ENCODE results near the gene KLK6.

- no peak for TF ChIP-seq SKI (IDR thresholded peaks at IDR 0.05; ENCODE audit: partially characterized antibody)
- TF ChIP-seq ZBTB1 (CRISPR knock-in tag; IDR thresholded peaks at IDR 0.05; ENCODE audit: borderline replicate concordance), result no peak
- no peak for TF ChIP-seq SP1 (IDR thresholded peaks at IDR 0.05)
- TF ChIP-seq SP1 (CRISPR knock-in tag; IDR thresholded peaks at IDR 0.05), result no peak
- TF ChIP-seq ZNF777 (CRISPR knock-in tag; IDR thresholded peaks at IDR 0.05), result no peak
- TF ChIP-seq KDM5A (IDR thresholded peaks at IDR 0.05; ENCODE audit: borderline replicate concordance, low read length), result no peak
- TF ChIP-seq ZNF530 (CRISPR knock-in tag; IDR thresholded peaks at IDR 0.05; ENCODE audit: low read depth), result no peak
- TF ChIP-seq POLR2A (IDR thresholded peaks at IDR 0.05; ENCODE audit: insufficient read depth in 1 of 2, low read depth in 2 of 2, low read length in 2 of 2), result no peak
- TF ChIP-seq ZNF350 (CRISPR knock-in tag; IDR thresholded peaks at IDR 0.05; ENCODE audit: borderline replicate concordance, low read depth), result no peak
- TF ChIP-seq, protein P1, sequence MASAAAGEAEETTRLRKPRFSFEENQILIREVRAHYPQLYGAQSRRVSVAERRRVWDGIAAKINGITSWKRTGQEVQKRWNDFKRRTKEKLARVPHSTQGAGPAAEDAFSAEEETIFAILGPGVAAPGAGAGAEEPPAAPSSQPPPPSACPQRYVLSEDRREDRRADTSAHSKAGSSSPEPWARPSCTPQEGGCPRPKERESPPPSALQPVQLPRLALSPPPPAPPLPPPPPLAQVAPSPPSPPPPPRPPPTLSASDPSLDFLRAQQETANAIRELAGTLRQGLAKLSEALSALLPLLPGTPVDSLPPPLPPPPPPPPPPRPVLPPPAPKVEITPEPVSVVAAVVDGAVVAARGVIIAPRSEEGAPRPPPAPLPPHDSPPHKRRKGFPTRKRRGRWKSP (CRISPR knock-in tag; IDR thresholded peaks at IDR 0.05), result no peak
- TF ChIP-seq HES4 (CRISPR knock-in tag; IDR thresholded peaks at IDR 0.05; ENCODE audit: borderline replicate concordance), result no peak
- TF ChIP-seq, protein P2, sequence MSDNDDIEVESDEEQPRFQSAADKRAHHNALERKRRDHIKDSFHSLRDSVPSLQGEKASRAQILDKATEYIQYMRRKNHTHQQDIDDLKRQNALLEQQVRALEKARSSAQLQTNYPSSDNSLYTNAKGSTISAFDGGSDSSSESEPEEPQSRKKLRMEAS (IDR thresholded peaks at IDR 0.05), result no peak
- no peak for TF ChIP-seq MAZ (IDR thresholded peaks at IDR 0.05; ENCODE audit: borderline replicate concordance, low read depth, low read length)
- TF ChIP-seq MAZ (CRISPR knock-in tag; IDR thresholded peaks at IDR 0.05; ENCODE audit: low read depth), result no peak
These were observed 14.4 kb upstream of the KLK6 start, which contains the start of gene KLK7 for GRCh38 chr19:50983625-50984292.

Data from HepG2 (cell line).